DND-41 (cell line): ENCODE data around the gene MCF2L.
A peak's percentile ranks its signal among the peaks of the same experiment; 100 is the strongest.

Experiments
- ATAC-seq: fragments of 200-7000 bp; cut with Tn5 transposase; 3 replicates; pipeline ENCODE4 v1.9.1; 2021; ENCODE audit warnings: low read depth; ENCODE audit not compliant: insufficient read depth
- DNase-seq: peaks from one replicate; pipeline ENCODE4 v3.0.0-alpha.2; 2020
- H2AFZ ChIP-seq: 2 replicates; pipeline ENCODE4 v1.6.0; 2012; ENCODE audit warnings: low read depth, low read length
- H3K27ac ChIP-seq: 2 replicates; pipeline ENCODE4 v1.5.1; 2012; ENCODE audit warnings: low read length, inconsistent platforms
- H3K27me3 ChIP-seq: fragments of 200-600 bp; sonication (generic); 2 replicates; pipeline ENCODE4 v1.6.0; 2012; ENCODE audit warnings: low read length, mild to moderate bottlenecking, inconsistent platforms; ENCODE audit not compliant: insufficient read depth, poor library complexity
- H3K36me3 ChIP-seq: 2 replicates; pipeline ENCODE4 v1.5.1; 2012; ENCODE audit warnings: low read length, inconsistent platforms; ENCODE audit not compliant: insufficient read depth
- H3K4me1 ChIP-seq: 2 replicates; pipeline ENCODE4 v1.5.1; 2012; ENCODE audit warnings: mild to moderate bottlenecking, low read length; ENCODE audit not compliant: insufficient read depth
- H3K4me2 ChIP-seq: 2 replicates; pipeline ENCODE4 v1.6.0; 2012; ENCODE audit warnings: mild to moderate bottlenecking, moderate library complexity, low read length, inconsistent platforms; ENCODE audit not compliant: insufficient read depth
- H3K4me3 ChIP-seq, 2 experiments: fragments of 200-600 bp in 1 of 2; shearing (Covaris generic) in 1 of 2; 2 replicates each; pipeline ENCODE4 v1.5.1; 2012 to 2016; ENCODE audit warnings: inconsistent platforms in 2 of 2, low read length in 2 of 2, mild to moderate bottlenecking in 2 of 2, low read depth in 1 of 2, moderate library complexity in 1 of 2
- H3K79me2 ChIP-seq: 2 replicates; pipeline ENCODE4 v1.6.0; 2012; ENCODE audit warnings: low read length, inconsistent platforms; ENCODE audit not compliant: insufficient read depth
- H3K9ac ChIP-seq: 2 replicates; pipeline ENCODE4 v1.6.0; 2012; ENCODE audit warnings: low read depth, mild to moderate bottlenecking, inconsistent platforms, low read length, moderate library complexity
- H3K9me3 ChIP-seq: 2 replicates; pipeline ENCODE4 v1.5.1; 2012; ENCODE audit warnings: low read length, moderate library complexity, mild to moderate bottlenecking, inconsistent platforms; ENCODE audit not compliant: insufficient read depth, severe bottlenecking
- H4K20me1 ChIP-seq: 2 replicates; pipeline ENCODE4 v1.6.0; 2012; ENCODE audit warnings: low read length; ENCODE audit not compliant: insufficient read depth
- EZH2 ChIP-seq: IDR thresholded peaks from 3 replicates; pipeline ENCODE4 v1.6.1; 2012; ENCODE audit warnings: borderline replicate concordance, low read depth, mild to moderate bottlenecking, moderate library complexity, low read length, inconsistent platforms; ENCODE audit not compliant: severe bottlenecking
- TF ChIP-seq, protein P1 (sequence below): IDR thresholded peaks from 2 replicates; pipeline ENCODE4 v1.5.1; 2012; ENCODE audit warnings: borderline replicate concordance, low read length, moderate library complexity, mild to moderate bottlenecking; ENCODE audit not compliant: poor library complexity, severe bottlenecking; ENCODE audit errors: extremely low read depth

MCF2L gene

GRCh38 chr13:113112893-113113845 is 144.2 kb downstream of the MCF2L start:
- no peak overlapping the region for H2AFZ ChIP-seq
- no peaks in the 10 kb centered on the region for H3K27me3 ChIP-seq
- DNase-seq (no peak), ATAC-seq (peak; percentile 53; the same call in 2 of the 3 replicates)
- H3K27ac ChIP-seq, result no peak overlapping the region
- H3K9ac ChIP-seq, result no peak overlapping the region
- H3K4me2 ChIP-seq, result no peak overlapping the region
- TF ChIP-seq, protein P1, sequence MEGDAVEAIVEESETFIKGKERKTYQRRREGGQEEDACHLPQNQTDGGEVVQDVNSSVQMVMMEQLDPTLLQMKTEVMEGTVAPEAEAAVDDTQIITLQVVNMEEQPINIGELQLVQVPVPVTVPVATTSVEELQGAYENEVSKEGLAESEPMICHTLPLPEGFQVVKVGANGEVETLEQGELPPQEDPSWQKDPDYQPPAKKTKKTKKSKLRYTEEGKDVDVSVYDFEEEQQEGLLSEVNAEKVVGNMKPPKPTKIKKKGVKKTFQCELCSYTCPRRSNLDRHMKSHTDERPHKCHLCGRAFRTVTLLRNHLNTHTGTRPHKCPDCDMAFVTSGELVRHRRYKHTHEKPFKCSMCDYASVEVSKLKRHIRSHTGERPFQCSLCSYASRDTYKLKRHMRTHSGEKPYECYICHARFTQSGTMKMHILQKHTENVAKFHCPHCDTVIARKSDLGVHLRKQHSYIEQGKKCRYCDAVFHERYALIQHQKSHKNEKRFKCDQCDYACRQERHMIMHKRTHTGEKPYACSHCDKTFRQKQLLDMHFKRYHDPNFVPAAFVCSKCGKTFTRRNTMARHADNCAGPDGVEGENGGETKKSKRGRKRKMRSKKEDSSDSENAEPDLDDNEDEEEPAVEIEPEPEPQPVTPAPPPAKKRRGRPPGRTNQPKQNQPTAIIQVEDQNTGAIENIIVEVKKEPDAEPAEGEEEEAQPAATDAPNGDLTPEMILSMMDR, result no peak
- no peak for TF ChIP-seq EZH2
- no peaks in the 10 kb centered on the region for H3K79me2 ChIP-seq
- H3K36me3 ChIP-seq, result no peaks in the 10 kb centered on the region
- H4K20me1 ChIP-seq, result no peaks in the 10 kb centered on the region
- H3K4me3 ChIP-seq, result no peak overlapping the region
- H3K4me1 ChIP-seq, result no peaks in the 10 kb centered on the region
- no peaks in the 10 kb centered on the region for H3K9me3 ChIP-seq

DNA sequence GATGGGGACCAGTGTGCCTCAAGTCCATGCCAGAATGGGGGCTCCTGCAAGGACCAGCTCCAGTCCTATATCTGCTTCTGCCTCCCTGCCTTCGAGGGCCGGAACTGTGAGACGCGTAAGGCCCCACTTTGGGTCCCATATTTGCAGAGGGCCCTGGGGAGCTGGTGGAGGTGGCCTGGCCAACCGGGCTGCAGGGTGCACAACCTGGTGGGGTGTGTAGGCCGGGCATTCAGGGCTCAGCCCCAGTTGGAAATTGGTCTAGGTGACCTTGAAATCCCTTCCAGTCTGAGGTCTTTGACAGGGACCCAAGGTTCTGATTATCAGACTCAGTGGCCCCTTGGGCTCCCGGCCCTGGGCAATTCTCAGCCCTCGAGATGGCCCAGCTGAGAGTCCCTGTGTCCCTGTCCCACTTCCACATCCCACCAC is 144.8 kb downstream of the MCF2L start:
- no peaks in the 10 kb centered on the region for H4K20me1 ChIP-seq
- H3K9ac ChIP-seq, result no peak overlapping the region
- no peak for ATAC-seq
- H3K9me3 ChIP-seq, result no peaks in the 10 kb centered on the region
- no peak overlapping the region for H2AFZ ChIP-seq
- no peaks in the 10 kb centered on the region for H3K27me3 ChIP-seq
- no peak overlapping the region for H3K27ac ChIP-seq
- H3K79me2 ChIP-seq, result no peaks in the 10 kb centered on the region
- no peaks in the 10 kb centered on the region for H3K4me1 ChIP-seq
- no peak for DNase-seq
- H3K4me3 ChIP-seq, result no peak overlapping the region
- H3K4me2 ChIP-seq, result no peak overlapping the region
- TF ChIP-seq, protein P1, result no peak
- H3K36me3 ChIP-seq, result no peaks in the 10 kb centered on the region

- Histone ChIP-seq H3K9me3 (no peaks in the 10 kb centered on the region), H3K27me3 (no peaks in the 10 kb centered on the region), H3K79me2 (no peaks in the 10 kb centered on the region), H3K36me3 (no peaks in the 10 kb centered on the region), H2AFZ (no peak overlapping the region), H3K4me2 (no peak overlapping the region), H3K4me3 (no peak overlapping the region), H4K20me1 (no peaks in the 10 kb centered on the region), H3K27ac (no peak overlapping the region), H3K4me1 (no peaks in the 10 kb centered on the region), H3K9ac (no peak overlapping the region)
- TF ChIP-seq, protein P1, result no peak
- no peak for TF ChIP-seq EZH2
- ATAC-seq, result no peak
- DNase-seq, result no peak
These were observed 145.7 kb downstream of the MCF2L start for GRCh38 chr13:113114511-113115362.
